ENCODE results near the gene CMTM8.

DNA sequence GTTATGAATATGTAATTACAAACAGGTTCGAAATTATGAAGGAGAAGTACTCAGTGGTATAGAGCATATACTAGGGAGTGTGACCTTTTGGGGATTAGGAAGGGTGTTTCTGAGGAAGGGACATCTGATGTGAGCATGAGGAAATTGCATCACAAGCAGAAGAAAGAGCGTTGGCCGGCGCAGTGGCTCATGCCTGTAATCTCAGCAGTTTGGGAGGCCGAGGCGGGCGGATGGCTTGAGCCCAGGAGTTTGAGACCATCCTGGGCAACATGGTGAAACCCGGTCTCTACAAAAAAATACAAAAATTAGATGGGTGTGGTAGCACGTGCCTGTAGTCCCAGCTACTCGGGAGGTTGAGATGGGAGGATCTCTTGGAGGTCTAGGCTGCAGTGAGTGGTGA, 160.1 kb downstream of the CMTM8 start:
- TF ChIP-seq, protein P1, sequence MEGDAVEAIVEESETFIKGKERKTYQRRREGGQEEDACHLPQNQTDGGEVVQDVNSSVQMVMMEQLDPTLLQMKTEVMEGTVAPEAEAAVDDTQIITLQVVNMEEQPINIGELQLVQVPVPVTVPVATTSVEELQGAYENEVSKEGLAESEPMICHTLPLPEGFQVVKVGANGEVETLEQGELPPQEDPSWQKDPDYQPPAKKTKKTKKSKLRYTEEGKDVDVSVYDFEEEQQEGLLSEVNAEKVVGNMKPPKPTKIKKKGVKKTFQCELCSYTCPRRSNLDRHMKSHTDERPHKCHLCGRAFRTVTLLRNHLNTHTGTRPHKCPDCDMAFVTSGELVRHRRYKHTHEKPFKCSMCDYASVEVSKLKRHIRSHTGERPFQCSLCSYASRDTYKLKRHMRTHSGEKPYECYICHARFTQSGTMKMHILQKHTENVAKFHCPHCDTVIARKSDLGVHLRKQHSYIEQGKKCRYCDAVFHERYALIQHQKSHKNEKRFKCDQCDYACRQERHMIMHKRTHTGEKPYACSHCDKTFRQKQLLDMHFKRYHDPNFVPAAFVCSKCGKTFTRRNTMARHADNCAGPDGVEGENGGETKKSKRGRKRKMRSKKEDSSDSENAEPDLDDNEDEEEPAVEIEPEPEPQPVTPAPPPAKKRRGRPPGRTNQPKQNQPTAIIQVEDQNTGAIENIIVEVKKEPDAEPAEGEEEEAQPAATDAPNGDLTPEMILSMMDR (IDR thresholded peaks at IDR 0.05): no peak
- TF ChIP-seq POLR2A (IDR thresholded peaks at IDR 0.05): no peak
